HUES6 (cell line): ENCODE data around the gene C1QTNF2.
A peak's percentile ranks its signal among the peaks of the same experiment; 100 is the strongest.

Source experiments
- H3K27ac ChIP-seq: 2 replicates; pipeline ENCODE4 v1.7.0; 2013; ENCODE audit warnings: low read depth, mild to moderate bottlenecking, low read length, inconsistent platforms
- H3K27me3 ChIP-seq: 2 replicates; pipeline ENCODE4 v1.6.1; 2013; ENCODE audit warnings: low read length; ENCODE audit not compliant: control insufficient read depth, insufficient read depth
- H3K36me3 ChIP-seq: 2 replicates; pipeline ENCODE4 v1.6.1; 2013; ENCODE audit warnings: low read length; ENCODE audit not compliant: control insufficient read depth, insufficient read depth
- H3K4me1 ChIP-seq: 2 replicates; pipeline ENCODE4 v1.6.1; 2013; ENCODE audit warnings: low read length; ENCODE audit not compliant: control insufficient read depth, insufficient read depth
- H3K4me3 ChIP-seq: 2 replicates; pipeline ENCODE4 v1.5.1; 2013; ENCODE audit warnings: low read depth, low read length
- H3K9ac ChIP-seq: one replicate; pipeline ENCODE4 v1.6.1; 2013; ENCODE audit warnings: mild to moderate bottlenecking, low read length
- H3K9me3 ChIP-seq: 2 replicates; pipeline ENCODE4 v1.6.1; 2013; ENCODE audit warnings: low read depth, low read length; ENCODE audit not compliant: control insufficient read depth, insufficient read depth

The C1QTNF2 gene

DNA sequence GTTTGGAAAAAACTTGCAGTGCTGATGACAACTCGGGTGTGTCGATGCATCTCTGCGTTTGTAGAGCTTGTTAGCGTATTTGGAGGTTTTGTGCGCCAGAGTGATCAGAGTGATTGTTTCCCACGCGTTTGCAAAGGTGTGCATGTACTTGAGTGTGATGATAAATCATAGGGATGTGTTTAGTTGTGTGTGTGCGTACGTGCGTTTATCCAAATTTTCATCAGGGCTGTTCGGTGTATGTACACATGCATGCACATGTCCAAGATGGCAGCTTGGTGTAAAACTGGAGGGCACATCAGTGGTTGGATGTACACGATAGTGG is 248 bp upstream of the C1QTNF2 start:
- Histone ChIP-seq H3K36me3 (no peaks in the 10 kb centered on the region), H3K4me3 (peak overlapping the region; percentile 55), H3K4me1 (peaks cover 4% of the 10 kb centered on the region), H3K27ac (no peak overlapping the region), H3K9me3 (no peaks in the 10 kb centered on the region), H3K9ac (peak overlapping the region; percentile 10), H3K27me3 (peaks cover 52% of the 10 kb centered on the region)

DNA sequence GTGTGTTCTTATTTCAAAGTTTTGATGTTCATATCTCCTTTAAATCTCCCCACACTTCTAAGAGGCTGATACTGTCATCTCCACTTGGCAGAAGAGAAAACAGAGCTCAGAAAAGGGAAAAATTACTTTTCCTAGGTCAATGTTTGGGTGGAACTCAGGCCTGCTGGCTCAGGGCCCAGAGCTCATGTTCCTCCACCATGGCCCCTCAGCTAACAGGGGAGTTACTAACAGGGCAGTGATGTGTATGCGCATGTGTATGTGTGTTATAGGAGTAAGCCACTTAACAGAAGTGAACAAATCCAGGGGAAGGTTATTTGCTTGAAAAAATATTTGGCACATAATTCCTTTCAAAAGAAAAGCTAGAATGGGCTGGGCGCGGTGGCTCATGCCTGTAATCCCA is 2.5 kb downstream of the C1QTNF2 start:
- Histone ChIP-seq H3K36me3 (no peaks in the 10 kb centered on the region), H3K27ac (no peak overlapping the region), H3K27me3 (peaks cover 41% of the 10 kb centered on the region), H3K4me3 (no peak overlapping the region), H3K9me3 (no peaks in the 10 kb centered on the region), H3K4me1 (peaks cover 4% of the 10 kb centered on the region), H3K9ac (no peak overlapping the region)

DNA sequence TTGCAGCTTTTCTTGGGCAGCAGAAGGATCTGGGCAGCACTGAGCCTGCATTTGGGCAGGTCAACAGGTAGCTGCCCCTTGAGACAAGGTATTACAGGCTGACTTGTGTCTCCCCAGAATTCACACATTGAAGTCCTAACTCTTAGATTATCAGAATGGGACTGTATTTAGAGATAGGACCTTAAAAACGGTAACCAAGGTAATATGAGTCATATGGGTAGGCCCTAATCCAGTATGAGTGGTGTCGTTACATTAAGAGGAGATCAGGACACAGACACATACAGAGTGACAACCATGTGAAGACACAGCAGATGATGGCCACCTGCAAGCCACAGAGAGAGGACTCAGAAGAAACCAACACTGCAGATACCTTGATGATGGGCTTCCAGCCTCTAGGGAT is 3.2 kb downstream of the C1QTNF2 start:
- no peak overlapping the region for H3K27ac ChIP-seq
- H3K4me1 ChIP-seq = peaks cover 4% of the 10 kb centered on the region
- no peaks in the 10 kb centered on the region for H3K9me3 ChIP-seq
- H3K4me3 ChIP-seq = no peak overlapping the region
- peaks cover 36% of the 10 kb centered on the region for H3K27me3 ChIP-seq
- H3K36me3 ChIP-seq = no peaks in the 10 kb centered on the region
- no peak overlapping the region for H3K9ac ChIP-seq

DNA sequence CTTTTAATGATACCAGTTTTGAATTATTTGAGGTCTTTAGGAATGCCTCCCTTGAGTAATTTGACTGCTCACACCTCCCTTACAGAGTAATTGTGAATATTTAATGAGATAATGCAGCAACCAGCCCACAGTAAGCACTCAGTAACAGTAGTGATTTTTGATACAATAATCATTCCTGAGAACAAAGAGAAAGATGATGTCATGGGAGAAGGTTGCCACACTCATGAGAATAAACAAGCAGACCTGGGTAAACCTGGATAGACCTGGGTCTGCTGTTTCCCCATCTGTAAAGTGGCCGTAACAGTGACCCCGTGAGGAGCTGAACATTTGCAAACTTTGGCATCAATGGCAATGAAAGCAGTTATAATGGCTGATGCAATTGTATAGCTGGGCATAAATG is 4.2 kb downstream of the C1QTNF2 start:
- H3K4me3 ChIP-seq = no peak overlapping the region
- no peaks in the 10 kb centered on the region for H3K9me3 ChIP-seq
- H3K4me1 ChIP-seq = peaks cover 4% of the 10 kb centered on the region
- H3K36me3 ChIP-seq = no peaks in the 10 kb centered on the region
- no peak overlapping the region for H3K9ac ChIP-seq
- H3K27me3 ChIP-seq = peaks cover 26% of the 10 kb centered on the region
- H3K27ac ChIP-seq = no peak overlapping the region

GRCh38 chr5:160363660-160364395 is 6.6 kb downstream of the C1QTNF2 start:
- H3K4me3 ChIP-seq = no peak overlapping the region
- no peaks in the 10 kb centered on the region for H3K9me3 ChIP-seq
- H3K36me3 ChIP-seq = no peaks in the 10 kb centered on the region
- H3K4me1 ChIP-seq = peaks cover 9% of the 10 kb centered on the region
- no peak overlapping the region for H3K27ac ChIP-seq
- no peak overlapping the region for H3K9ac ChIP-seq
- peaks cover 2% of the 10 kb centered on the region; the same call in 1 of the 2 replicates for H3K27me3 ChIP-seq

DNA sequence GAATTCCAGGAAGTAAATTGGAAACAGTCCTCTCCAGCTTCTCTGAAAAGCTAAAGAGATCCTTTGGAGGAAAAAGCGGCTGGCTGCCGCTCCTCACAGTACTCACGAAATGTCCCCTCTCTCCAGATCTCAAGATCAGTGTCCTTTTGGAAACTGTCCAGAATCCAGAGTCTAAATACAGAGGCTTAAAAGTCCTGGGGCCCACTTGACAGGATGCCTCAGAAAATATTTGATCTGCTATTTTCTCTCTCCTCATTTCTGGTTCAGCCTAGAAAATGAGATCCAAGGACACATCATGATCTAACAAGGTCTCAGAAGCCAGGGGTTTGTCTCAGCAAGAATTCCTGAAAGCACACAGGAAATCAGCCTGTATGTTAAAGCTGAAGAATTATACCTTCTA is 7.2 kb downstream of the C1QTNF2 start:
- no peak overlapping the region for H3K27ac ChIP-seq
- H3K9me3 ChIP-seq = no peaks in the 10 kb centered on the region
- H3K9ac ChIP-seq = no peak overlapping the region
- H3K27me3 ChIP-seq = no peaks in the 10 kb centered on the region
- peaks cover 9% of the 10 kb centered on the region for H3K4me1 ChIP-seq
- no peaks in the 10 kb centered on the region for H3K36me3 ChIP-seq
- H3K4me3 ChIP-seq = no peak overlapping the region

- no peaks in the 10 kb centered on the region for H3K27me3 ChIP-seq
Measured at GRCh38 chr5:160361624-160362228, 8.7 kb downstream of the C1QTNF2 start.

DNA sequence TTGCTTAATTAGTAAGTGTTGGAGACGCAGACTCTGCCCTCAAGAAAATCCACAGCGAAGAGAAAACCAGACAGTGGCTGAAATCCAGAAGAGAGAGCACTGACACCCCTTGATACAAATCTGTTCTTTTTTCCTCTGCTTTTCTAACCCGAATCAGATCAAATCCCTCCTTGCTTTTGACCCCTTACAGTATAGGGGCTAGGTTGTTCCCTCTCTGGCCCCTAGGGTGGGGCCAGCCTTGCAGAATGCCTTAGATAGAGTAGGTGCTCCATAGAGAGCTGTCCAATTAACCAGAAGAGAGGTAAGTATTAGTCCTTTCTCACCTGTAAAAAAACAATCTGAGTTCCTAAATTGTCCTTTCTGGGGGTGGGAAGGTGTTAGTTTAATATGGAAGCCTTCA is 10.1 kb downstream of the C1QTNF2 start:
- Histone ChIP-seq H3K36me3 (no peaks in the 10 kb centered on the region), H3K4me3 (no peak overlapping the region)

More at GRCh38 chr5:160361624-160362228, 8.7 kb downstream of the C1QTNF2 start:
- H3K27ac ChIP-seq = no peak overlapping the region
- H3K4me1 ChIP-seq = peaks cover 12% of the 10 kb centered on the region
- no peak overlapping the region for H3K9ac ChIP-seq
- H3K36me3 ChIP-seq = no peaks in the 10 kb centered on the region
- no peaks in the 10 kb centered on the region for H3K9me3 ChIP-seq
- no peak overlapping the region for H3K4me3 ChIP-seq

DNA sequence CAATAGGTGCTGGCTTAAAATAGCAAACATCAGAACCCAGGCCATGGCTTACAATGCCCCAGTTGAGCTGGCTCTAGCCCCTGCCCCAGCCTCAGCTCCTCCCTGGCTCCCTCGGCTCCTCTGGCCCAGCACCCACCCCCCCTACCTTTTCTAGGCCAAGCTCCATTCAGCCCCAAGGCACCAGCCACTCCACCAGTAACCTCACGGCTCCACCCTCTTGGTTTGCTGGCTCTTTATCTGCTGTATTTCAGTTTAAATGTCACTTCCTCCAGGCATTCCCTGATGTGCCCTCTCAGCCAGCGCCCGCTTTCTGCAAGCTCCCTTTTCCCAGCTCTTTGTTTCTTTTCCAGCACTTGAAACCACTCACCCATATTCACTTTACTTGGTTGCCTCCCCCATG is 10.6 kb downstream of the C1QTNF2 start:
- H3K4me1 ChIP-seq = peaks cover 14% of the 10 kb centered on the region
- H3K27me3 ChIP-seq = no peaks in the 10 kb centered on the region
- no peak overlapping the region for H3K4me3 ChIP-seq
- H3K36me3 ChIP-seq = no peaks in the 10 kb centered on the region
- H3K9me3 ChIP-seq = no peaks in the 10 kb centered on the region
- no peak overlapping the region for H3K9ac ChIP-seq
- no peak overlapping the region for H3K27ac ChIP-seq

More for the DNA sequence above, 10.1 kb downstream of the C1QTNF2 start:
- no peak overlapping the region for H3K27ac ChIP-seq
- H3K4me1 ChIP-seq = peaks cover 14% of the 10 kb centered on the region
- no peaks in the 10 kb centered on the region for H3K9me3 ChIP-seq
- no peak overlapping the region for H3K9ac ChIP-seq
- H3K27me3 ChIP-seq = no peaks in the 10 kb centered on the region

GRCh38 chr5:160359242-160359641 is 11.2 kb downstream of the C1QTNF2 start:
- Histone ChIP-seq H3K36me3 (no peaks in the 10 kb centered on the region), H3K4me1 (peaks cover 14% of the 10 kb centered on the region), H3K9ac (no peak overlapping the region), H3K27ac (no peak overlapping the region), H3K4me3 (no peak overlapping the region), H3K27me3 (no peaks in the 10 kb centered on the region), H3K9me3 (no peaks in the 10 kb centered on the region)

DNA sequence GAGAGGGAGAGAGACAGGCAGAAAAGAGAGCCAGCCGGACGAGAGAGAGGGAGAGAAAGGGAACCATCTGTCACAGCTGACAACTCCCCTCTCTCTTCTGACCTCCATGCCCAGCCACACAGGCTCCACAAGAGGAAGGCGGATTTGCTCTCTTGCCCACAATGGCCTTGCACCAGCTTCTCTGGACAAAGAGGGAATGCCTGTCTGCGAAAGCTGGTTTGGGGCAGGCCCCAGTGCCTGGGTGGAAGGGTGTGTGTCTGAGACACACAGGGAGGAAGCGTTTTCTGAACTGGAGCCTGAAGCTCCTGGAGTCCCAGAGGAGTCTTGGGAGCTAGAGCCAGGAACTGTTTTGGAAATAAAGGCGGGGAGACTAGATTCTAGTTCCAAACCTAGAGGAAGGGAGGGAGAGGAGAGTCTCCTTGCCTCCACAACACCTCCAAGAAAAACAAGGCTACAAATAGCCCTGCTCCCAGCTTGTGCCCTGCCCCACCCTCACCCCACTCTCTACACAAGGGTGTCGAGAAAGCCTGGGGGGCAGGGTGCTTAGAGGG is 12.5 kb downstream of the C1QTNF2 start:
- no peak overlapping the region for H3K9ac ChIP-seq
- H3K27ac ChIP-seq = no peak overlapping the region
- no peaks in the 10 kb centered on the region for H3K27me3 ChIP-seq
- H3K9me3 ChIP-seq = no peaks in the 10 kb centered on the region
- peaks cover 14% of the 10 kb centered on the region for H3K4me1 ChIP-seq
- H3K36me3 ChIP-seq = no peaks in the 10 kb centered on the region
- no peak overlapping the region for H3K4me3 ChIP-seq
